CD4-positive, alpha-beta T cell treated with Interleukin-6 at 100 ng/mL for 8 hours (primary cell): ENCODE measurements around the gene CCL24.
"Not testable (repeated sequence)": the region's sequence is repeated elsewhere in the genome, so short reads cannot be mapped to it uniquely, and the experiment has no call there.

Experiments
- DNase-seq: peaks from one replicate; pipeline ENCODE4 v3.0.0-alpha.2; 2020; ENCODE audit warnings: mixed read lengths, low spot score

CCL24 gene

GRCh38 chr7:75819711-75820110 is 6.1 kb upstream of the CCL24 start:
- DNase-seq = no peak

GRCh38 chr7:75818472-75818871 is 4.9 kb upstream of the CCL24 start:
- no peak for DNase-seq

- no peak for DNase-seq
These were observed 3.5 kb upstream of the CCL24 start for GRCh38 chr7:75817116-75817515.

- no peak for DNase-seq
These were observed 1.9 kb upstream of the CCL24 start for GRCh38 chr7:75815418-75816064.

GRCh38 chr7:75814407-75814947 is 871 bp upstream of the CCL24 start:
- no peak for DNase-seq

- DNase-seq = no peak
These were observed 522 bp downstream of the CCL24 start for GRCh38 chr7:75813084-75813483.

GRCh38 chr7:75811894-75812678 is 1.5 kb downstream of the CCL24 start:
- DNase-seq = no peak

- no peak for DNase-seq
These were observed 4.2 kb downstream of the CCL24 start for GRCh38 chr7:75809396-75809795.

- no peak for DNase-seq
These were observed 5.5 kb downstream of the CCL24 start for GRCh38 chr7:75808106-75808505.

GRCh38 chr7:75807452-75807851 is 6.2 kb downstream of the CCL24 start:
- DNase-seq = no peak

GRCh38 chr7:75806560-75807307 is 6.9 kb downstream of the CCL24 start:
- no peak for DNase-seq

GRCh38 chr7:75804705-75805104 is 8.9 kb downstream of the CCL24 start:
- no peak for DNase-seq

- DNase-seq = no peak
These were observed 9.6 kb downstream of the CCL24 start for GRCh38 chr7:75804004-75804403.

- DNase-seq = no peak
These were observed 11.1 kb downstream of the CCL24 start for GRCh38 chr7:75802552-75802821.

- no peak for DNase-seq
These were observed 14.8 kb downstream of the CCL24 start for GRCh38 chr7:75798770-75799169.

GRCh38 chr7:75796420-75796819 is 17.2 kb downstream of the CCL24 start:
- DNase-seq = no peak

GRCh38 chr7:75795831-75796285 is 17.7 kb downstream of the CCL24 start:
- DNase-seq = no peak

GRCh38 chr7:75793676-75794075 is 19.9 kb downstream of the CCL24 start:
- DNase-seq = no peak

GRCh38 chr7:75792567-75792966 is 21.0 kb downstream of the CCL24 start:
- not testable (repeated sequence) for DNase-seq

GRCh38 chr7:75789361-75789924 is 24.2 kb downstream of the CCL24 start:
- no peak for DNase-seq

GRCh38 chr7:75788154-75788847 is 25.3 kb downstream of the CCL24 start:
- DNase-seq = not testable (repeated sequence)

- DNase-seq = not testable (repeated sequence)
These were observed 30.5 kb downstream of the CCL24 start for GRCh38 chr7:75783058-75783457.
